Measurements from ENCODE around the gene MORC2.

DNA sequence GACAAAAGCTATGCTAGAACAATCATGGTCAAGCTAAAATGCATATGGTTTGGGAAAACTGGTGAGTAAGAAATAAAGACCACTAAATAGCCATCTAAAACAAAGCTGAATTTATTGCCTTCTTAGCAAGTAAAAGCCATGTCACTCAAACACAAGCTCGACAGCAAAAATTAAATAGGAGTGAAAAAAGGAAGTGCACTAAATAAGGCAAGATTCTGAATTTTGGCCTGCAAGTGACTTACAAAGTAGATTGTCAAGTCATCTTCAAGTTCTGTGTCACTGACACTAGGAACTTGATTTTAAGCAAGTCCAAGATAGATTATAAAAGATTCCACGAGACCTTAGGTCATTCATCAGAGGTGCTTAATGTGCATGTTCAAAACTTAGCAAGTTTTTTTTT lies 27.9 kb upstream of the MORC2 start:
- TF ChIP-seq, protein P1, sequence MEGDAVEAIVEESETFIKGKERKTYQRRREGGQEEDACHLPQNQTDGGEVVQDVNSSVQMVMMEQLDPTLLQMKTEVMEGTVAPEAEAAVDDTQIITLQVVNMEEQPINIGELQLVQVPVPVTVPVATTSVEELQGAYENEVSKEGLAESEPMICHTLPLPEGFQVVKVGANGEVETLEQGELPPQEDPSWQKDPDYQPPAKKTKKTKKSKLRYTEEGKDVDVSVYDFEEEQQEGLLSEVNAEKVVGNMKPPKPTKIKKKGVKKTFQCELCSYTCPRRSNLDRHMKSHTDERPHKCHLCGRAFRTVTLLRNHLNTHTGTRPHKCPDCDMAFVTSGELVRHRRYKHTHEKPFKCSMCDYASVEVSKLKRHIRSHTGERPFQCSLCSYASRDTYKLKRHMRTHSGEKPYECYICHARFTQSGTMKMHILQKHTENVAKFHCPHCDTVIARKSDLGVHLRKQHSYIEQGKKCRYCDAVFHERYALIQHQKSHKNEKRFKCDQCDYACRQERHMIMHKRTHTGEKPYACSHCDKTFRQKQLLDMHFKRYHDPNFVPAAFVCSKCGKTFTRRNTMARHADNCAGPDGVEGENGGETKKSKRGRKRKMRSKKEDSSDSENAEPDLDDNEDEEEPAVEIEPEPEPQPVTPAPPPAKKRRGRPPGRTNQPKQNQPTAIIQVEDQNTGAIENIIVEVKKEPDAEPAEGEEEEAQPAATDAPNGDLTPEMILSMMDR (conservative IDR thresholded peaks at IDR 0.05; ENCODE audit: low read depth, low read length) = no peak
- no peak for TF ChIP-seq EZH2 (IDR thresholded peaks at IDR 0.05; ENCODE audit: borderline replicate concordance, low read depth, low read length, poor library complexity, severe bottlenecking)

All from A673 (cell line).